RPMI7951 (cell line): ENCODE measurements around the gene MPEG1. TPM values are rescaled to one million over a fixed set of nuclear protein-coding genes. Genes with fewer than 3 reads are reported as not detected.

ENCODE experiments used
- DNase-seq: peaks from one replicate; pipeline ENCODE4 v3.0.0-alpha.2; 2012; ENCODE audit warnings: low read depth
- total RNA-seq: library from RNA; depleted of rRNA; stranded (reverse); fragments of >200 nt; shearing (Covaris generic); gene quantifications from 2 replicates; pipeline ENCODE4 v1.2.3, GENCODE V29; 2014

MPEG1 gene
- total RNA-seq, 1 experiment from 2014 or later: not detected

DNA sequence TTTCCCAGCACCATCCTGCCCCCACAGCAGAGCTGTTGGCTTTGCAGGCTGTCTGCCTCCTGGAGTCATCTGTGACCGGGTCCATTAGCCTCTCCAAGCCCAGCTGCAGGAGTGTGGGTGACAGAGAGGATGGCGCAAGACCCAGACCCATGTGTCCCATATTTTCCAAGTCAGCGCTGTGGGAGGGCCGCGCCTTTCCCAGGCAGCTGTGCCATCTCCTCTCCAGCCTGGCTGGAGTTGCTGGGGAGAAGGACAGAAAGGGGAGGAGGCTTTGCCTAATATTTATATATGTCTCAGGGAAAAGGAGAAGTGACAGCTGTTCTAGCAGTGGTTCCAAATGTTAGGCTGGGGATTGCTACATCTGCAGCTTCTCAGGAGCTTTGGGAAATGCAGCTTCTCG, 25.1 kb downstream of the MPEG1 start:
- DNase-seq: no peak

DNA sequence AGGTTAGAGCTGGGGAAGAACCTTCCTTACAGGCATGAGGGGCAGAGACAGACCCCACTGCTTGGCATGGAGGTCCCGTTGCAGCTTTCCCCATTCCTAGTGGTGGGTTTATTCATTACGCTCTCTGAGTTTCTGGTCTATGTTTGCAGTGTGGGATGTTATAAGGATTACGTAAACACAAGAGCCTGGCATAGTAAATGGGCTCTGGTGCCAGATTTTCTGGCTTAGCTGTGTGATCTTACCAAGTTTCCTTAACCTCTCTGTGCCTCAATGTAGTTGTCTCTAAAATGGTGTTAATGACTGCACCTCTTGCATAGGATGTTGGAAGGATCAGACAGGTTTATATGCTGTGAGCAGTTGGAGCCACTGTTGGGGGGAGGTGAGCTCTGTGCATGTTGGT, 25.7 kb downstream of the MPEG1 start:
- DNase-seq: no peak

DNA sequence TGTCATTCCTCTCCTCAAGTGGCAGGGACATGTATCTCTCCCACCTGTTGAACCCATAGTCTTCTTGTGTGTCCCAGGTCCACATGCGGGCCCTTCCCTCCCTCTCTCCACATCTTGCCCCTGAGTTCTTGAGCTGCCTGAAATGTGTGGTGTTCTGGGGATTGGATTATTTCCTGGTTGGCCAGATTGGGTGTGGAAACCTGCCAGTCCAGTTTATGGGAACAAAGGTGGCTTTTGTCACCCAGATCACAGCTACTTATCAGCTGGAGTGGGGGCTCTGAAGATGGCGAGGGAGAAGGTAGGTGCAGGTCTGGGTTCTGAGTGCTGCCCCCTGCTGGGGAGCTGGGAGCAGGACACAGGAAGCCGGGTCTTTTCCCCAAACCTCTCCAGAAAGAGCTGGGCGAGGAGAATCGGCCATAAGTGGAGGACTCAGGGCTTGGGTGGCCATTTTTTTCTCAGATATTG, 26.6 kb downstream of the MPEG1 start:
- DNase-seq: no peak

DNA sequence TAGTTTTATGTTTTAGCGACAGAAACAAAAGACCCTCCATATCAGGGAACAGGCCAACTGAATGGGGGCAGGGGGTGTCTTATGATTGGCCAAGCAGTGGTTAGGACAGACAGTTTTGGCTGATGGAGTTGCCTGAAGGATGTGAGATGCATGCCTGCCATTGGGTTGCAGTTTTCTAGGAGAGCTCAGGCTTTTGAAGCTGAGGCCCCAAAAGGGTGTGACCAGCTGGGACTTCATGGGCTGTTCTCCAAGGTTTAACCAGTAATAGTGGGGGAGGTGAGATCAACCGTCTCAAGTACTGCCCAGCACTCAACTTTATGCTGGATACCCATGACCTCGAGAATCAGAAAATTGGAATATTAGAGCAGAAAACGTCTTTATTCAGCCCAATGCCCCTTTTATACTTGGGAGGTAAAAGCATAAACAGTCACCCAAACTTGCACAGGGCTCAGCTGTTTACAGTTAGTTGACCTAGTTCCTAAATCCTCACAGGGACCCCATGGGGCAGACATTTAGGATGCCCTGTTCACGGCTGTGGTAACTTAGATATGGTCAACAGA, 27.3 kb downstream of the MPEG1 start:
- DNase-seq: no peak

DNA sequence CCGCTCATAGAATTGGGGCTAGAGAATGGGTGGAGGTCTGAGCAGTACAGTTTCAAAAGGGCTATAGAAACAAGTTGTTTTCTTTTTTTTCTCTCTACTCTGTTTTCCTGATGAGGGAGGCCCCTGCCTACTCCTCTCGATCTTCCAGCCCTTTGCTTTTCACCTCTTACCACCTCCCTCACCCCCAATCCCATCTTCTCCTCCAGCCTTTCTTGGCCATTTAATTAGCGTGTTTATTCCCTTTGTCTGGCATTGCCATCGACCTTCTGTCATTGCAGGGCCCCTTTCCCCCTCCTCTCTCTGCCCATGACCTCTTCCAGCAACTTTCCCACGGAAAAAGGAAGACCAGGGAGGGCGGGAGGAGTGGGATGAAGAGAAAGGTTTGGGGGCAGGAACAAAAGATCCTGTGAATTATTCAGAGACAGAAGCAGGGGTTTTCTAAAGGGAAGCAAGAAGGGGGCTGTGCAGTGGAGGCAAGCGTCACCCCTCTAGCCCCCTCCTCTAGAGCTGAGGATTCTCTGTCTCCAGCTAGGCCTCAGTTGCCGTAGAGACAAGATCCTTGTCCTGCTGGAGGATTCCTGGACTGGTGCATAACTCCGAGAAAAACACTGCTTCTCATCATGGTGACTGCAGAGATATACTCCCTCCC, 27.9 kb downstream of the MPEG1 start:
- no peak for DNase-seq

DNA sequence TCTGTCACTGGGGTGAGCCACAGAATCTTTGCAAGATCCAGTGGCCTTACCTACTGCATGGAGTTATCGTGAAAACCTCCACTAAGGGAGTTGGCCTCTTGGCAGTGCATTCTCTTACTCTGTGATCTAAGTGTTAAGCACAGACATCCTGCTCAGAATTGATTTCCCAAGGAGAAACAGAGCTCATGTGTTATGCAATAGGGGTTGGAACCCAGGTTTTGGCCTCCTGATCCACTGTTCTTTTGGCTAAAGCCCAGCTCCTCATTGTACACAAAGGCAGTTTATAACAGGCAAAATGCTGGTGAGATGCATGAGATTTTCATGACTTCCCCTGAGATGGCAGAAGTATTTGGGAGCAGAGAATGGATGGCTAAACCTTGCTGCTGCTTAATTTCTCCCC, 29.0 kb downstream of the MPEG1 start:
- DNase-seq: no peak

DNA sequence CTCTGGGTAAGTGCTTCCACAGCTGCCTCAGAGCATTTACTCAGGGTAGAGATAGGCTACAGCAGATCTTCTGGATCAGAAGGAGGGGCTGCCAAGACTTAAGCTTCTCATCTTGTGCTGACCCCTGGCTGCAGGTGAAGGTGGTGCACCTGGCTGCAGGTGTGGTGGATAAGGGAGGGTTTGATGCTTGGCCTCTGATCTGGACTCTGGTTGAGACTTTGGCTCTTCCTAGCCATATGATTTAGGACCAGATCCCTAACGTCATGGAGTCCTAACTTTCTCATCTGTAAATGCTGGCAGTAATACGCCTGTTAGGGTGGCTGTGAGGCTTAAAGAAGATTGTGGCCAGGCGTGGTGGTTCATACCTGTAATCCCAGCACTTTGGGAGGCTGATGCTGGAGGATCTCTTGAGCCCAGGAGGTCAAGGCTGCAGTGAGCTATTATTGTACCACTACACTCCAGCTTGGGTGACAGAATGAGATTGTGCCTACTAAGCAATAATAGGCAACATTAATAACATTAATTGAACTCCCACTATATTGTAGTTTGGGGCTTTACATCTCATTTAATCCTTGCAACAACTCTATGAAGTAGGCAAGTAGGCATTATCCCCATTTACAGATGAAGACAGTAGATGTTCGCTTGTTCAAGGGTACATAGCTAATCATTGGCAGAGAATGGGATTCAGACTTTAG, 30.1 kb downstream of the MPEG1 start:
- no peak for DNase-seq

DNA sequence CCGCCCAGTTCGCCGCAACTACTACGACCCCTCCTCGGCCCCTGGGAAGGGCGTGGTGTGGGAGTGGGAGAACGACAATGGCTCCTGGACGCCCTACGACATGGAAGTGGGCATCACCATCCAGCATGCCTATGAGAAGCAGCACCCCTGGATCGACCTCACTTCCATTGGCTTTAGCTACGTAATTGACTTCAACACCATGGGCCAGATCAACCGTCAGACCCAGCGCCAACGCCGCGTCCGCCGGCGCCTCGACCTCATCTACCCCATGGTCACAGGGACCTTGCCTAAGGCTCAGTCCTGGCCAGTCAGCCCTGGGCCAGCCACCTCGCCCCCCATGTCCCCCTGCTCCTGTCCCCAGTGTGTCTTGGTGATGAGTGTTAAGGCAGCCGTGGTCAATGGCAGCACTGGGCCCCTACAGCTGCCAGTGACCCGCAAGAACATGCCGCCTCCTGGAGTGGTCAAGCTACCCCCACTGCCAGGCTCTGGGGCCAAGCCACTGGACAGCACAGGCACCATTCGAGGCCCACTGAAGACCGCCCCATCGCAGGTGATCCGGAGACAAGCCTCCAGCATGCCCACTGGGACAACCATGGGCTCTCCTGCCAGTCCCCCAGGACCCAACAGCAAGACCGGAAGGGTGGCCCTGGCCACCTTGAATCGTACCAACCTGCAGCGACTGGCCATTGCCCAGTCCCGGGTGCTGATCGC, 30.8 kb downstream of the MPEG1 start:
- DNase-seq: no peak

DNA sequence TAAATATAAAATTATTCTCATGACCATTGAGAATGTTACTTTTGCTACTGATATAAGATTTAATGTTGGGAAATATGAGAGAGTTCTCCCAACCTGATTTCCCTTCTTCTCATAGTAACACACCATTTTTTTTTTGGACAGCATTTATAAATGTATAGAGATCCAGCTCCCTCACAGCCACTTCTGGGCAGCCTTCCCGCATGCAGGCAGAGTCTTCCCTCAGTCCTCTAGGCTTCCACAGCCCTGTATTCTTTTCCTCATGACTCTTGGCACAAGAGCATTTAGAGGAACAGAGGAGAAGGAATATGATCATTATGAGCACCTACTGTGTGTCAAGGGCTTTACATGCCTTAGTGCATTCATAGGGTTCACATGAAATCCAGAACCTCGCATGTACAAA, 31.8 kb downstream of the MPEG1 start:
- no peak for DNase-seq

DNA sequence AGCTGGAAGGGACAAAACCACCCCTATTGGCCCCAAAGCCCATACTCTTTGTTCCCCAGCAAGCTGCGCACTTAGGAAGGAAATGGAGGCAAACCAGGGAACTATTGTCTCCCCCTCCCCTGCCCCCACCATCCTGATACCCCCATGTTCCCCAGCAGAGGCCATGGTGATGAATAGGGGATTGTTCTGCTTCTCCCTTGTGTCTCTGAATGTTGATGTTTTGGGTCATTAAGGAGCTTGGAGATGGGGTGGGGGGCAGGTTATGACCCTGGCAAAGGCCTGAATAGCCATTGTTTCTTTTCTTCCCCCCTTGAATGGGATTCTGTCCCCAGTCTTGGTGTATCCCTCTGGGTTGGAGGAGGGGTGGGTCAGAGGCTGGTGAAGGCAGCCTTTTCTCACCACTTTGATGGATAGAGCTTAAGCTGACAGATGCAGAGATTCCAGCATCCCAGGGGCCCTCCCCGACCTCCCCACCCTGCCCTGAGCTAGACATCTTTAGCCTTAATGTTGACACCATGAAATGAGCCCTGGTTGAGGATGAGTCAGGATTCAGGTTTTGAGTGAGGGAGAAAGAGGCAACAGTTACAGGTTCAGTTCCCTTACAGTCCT, 32.5 kb downstream of the MPEG1 start:
- DNase-seq: no peak

DNA sequence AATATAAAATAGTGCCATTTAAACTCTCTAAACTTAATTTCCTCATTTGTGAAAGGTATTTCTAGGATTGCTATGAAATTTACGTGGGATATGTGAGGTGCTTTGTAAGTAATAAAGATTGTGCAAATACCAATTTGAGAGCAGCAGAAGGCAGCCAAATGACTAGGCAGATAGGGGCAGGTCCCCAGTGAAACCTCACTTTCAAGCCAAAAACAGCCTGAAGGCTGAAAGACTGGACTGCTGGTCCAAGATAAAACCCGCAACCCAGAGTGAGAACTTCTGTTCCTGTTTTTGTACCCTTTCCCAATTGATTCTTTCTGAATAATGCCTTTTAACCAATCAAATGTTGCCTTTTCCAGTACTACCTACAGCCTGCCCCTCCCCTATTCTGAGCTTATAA, 33.6 kb downstream of the MPEG1 start:
- DNase-seq: no peak

DNA sequence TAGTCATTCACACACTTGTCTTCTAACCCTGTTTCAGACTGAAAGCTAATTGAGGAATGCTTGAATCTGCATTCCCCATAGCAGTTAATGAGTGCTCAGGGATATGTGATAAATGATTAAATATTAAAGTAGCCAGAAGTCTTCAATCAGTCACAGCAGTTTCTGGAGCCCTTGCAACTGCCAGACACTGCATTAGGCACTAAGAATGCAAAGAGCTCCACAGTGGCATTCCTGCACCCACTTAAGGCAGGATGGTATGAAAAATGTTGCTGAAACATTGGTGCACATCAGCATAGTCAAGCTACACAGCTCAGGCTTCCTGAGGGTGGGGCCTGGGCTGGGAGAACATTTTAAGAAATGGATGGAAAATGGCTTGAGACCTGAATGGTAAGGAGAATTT, 34.3 kb downstream of the MPEG1 start:
- no peak for DNase-seq

DNA sequence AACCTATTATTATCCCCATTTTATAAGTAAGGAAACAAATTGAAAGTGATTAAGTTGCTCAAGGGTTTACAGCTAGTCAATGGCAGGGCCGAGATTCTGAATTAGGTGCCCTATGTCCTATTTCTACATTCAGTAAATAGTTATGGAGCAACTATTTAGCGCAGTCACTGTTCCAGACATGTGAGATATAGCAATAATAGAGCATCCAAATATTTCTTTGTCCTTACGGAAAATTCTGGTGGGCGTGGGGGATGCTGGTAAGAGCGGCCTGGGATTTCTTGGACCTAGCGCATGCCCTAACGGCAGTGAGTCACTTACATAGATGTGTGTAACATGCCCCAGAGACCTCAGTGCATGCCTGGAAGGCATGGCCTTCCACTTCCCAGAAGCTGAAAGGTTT, 36.4 kb downstream of the MPEG1 start:
- no peak for DNase-seq

DNA sequence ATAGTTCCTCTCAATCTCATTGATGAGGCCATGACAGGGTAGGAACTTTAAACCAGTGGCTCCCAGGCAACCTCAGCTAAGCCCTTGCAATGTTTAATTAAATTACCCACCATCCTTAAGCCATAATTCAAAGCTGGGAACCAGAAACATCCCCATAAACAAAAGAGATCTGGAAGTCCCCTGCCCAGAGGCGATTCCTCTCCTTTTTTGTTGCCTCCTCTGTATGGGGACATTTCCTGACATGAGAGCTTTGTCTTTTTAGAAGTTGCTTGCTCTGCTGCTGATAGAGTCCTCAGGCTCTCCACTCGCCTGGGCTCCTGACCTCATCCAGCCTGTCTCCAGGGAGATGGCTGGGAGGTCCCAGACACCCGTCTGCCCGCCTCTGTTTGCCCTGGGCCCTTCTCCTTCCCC, 37.6 kb downstream of the MPEG1 start:
- peak; percentile 28 for DNase-seq

DNA sequence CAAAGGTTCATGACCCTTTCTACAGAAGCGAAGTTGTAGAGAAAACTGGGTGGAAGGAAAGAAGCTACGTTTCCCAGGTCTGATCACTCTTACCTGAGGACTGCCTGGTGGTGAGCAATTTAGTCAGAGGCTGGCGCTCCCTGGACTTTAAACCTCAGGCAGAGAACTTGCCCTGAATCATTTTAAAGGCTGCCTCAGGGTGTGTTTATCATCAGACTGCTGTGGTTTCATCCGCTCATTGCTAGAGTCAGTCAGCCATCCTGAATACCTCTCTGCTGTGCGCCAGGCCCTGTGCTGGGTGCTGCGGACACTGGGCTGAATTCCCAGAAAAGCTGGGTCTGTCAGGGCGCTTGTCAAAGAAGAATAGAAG, 38.1 kb downstream of the MPEG1 start:
- DNase-seq: peak; percentile 74

DNA sequence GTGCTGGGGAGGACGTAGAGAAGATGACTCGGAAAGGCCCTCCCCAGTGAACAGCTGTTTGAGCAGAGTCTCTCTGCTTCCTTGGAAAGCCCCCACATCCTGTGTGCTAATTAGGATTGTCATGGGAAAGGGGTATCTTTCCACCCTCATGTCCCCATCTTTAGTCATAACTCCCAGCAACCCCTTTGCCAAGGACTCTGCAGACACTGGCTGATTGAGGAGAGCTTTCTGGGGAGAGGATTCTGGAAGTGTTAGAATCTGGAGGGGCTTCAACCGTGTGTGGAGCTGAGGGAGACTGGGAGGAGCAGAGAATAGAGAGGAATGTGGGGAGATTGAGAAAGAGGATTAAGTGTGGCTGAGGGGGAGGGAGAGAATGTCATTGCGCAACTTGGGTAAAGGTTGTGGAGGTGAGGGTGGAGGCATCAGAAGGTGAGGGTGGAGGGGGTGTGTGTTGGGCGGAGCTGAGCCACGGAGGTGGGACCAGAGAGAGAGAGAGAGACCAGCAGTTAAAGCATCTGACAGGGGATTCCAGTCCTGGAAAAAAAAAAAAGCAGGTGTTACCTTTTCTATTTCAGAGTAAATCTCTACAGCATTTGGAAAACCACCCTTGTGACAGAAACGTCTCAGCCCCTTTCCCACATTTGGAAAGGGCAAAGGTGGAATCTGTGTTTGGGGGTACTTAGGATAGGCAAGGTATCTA, 38.6 kb downstream of the MPEG1 start:
- peak; percentile 56 for DNase-seq

DNA sequence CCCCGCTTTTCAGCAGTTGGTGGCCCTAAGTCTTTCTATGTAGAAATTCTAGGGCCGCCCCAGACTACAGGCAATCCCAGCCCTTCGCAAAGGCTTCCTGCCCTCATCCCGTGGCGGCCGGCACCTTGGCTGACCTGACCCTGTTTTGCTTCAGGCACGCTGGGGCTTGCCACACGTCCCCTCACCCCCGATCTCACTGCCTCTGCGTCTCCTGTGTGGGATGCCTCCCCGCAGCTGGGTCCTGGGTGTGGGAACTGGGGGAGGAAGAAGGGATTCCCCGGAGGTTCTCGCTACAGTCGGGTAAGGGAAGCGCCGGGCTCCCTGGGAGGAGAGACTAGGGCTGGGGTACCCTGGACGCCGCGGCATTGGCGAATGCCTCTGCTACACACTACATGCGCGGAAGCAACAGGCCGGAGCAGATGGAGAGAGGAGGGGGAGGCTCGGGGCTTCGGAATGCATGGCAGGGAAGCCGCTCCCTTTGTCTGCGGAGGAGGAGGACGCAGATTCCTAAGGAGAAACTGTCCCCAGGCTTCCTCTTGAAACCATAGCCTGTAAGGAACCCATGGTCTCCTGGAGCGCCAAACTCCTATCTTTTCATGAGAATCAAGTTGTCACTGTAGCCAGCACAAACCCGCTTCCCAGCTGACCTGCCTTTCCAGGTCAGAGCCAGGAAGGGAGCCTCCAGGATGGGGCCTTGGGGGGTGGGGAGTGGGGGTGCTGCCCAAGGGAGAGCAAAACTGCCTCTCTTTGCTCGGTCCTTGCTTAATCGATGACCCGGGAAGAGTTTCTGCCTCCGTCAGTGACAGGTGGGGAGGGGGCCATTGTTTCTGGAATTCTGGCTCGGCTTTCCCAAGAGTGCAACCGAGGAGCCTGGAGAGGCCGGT, 39.4 kb downstream of the MPEG1 start:
- DNase-seq: peak; percentile 19

DNA sequence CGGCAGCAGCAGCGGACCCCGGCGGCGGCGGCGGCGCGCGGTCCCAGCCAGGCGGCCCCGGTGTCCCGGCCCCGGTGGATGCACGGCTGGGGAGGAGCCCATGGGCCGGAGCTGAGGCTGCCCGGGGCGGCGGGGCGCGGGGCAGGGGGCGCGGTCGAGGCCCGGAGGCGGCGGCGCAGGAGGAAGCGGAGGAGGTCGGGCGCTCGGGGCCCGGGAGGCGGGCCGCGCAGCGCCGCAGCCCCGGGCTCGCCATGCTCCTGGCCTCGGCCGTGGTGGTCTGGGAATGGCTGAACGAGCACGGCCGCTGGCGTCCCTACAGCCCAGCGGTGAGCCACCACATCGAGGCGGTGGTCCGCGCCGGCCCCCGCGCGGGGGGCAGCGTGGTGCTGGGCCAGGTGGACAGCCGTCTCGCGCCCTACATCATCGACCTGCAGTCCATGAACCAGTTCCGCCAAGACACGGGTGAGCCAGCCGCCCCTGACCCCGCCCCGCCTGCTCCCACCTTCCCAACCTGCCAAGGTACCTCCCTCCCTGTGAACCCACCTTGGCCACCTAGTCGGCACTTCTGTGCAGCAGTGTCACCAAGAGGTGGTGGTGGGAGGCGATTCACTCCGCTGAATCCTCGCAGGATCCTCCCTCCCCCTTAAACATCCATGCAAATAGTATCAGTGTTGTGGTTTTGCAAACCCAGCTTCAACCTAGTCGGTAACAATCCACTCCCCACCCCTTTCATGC, 40.2 kb downstream of the MPEG1 start:
- DNase-seq: peak; percentile 7

DNA sequence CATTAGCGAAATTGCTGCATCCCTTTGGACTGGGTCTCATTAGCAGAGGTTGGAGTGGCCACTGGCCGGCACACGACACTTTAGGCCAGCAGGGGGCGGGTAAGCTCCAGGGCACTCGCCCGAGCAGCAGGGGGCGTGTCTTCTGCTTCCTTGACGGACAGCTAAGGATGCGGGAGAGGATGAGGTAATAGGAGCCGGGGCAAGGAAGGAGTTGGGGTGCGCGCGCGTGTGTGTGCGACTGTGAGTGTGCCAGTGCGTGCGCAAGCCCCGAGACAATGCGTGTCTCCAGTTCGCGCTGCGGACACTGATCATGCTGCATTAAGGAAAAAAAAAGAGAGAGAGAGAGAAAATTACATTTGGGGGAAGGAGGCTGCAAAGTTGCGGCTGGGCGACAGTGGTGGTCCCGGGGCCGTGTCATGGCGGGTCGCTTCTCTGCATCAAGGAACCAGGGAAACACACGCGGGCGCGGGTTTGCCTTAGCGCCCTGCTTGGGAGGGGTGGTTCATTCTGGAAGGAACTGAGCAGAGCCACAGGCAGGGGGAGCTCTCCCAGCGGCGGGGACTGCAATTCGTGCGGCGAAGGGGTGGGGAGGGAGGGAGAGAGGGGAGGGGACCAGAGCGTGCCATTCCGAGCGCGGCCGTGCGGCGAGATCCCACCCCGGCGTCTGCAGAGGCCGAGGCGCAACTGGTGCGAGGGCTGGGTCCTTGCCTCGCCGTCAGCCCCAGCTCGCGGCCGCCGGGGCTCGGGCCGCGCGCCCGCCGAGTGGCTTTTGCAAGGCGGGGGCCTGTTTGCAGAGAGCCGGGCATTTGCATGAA, 41.0 kb downstream of the MPEG1 start, which contains the start of gene DTX4:
Gene DTX4, plus strand, starts transcription at position 625 of the 815 bp plus-strand sequence. CDS start 464 bp downstream, outside the sequence.
- peak; percentile 77 for DNase-seq
